H1 (cell line): ENCODE data around the gene RGS17. TPM values are rescaled to one million over a fixed set of nuclear protein-coding genes. Genes with fewer than 3 reads are reported as not detected.

Source experiments
- CBX8 ChIP-seq: fragments of 300-800, 300-1000 bp; sonication (generic); IDR thresholded peaks from 2 replicates; pipeline ENCODE4 v1.7.1; 2016; ENCODE audit warnings: low read depth, low read length, borderline replicate concordance
- CHD7 ChIP-seq: fragments of 300-600 bp; sonication (generic); IDR thresholded peaks from 2 replicates; pipeline ENCODE4 v1.7.1; 2012; ENCODE audit warnings: low read length, moderate library complexity, mild to moderate bottlenecking, inconsistent platforms; ENCODE audit not compliant: insufficient replicate concordance
- CREB1 ChIP-seq: IDR thresholded peaks from 2 replicates; pipeline ENCODE4 v1.6.1; 2012; ENCODE audit warnings: inconsistent platforms
- NANOG ChIP-seq: IDR thresholded peaks from 2 replicates; pipeline ENCODE4 v1.6.1; 2011; ENCODE audit warnings: low read length, low read depth, mild to moderate bottlenecking, inconsistent platforms; ENCODE audit not compliant: insufficient read depth, poor library complexity, severe bottlenecking
- SP1 ChIP-seq: IDR thresholded peaks from 2 replicates; pipeline ENCODE4 v1.6.1; 2011; ENCODE audit warnings: low read depth, low read length
- TAF7 ChIP-seq: optimal IDR thresholded peaks from 2 replicates; pipeline ENCODE3; 2011; ENCODE audit warnings: low read depth, mild to moderate bottlenecking, inconsistent platforms, low read length, moderate library complexity, borderline replicate concordance
- TBP ChIP-seq: IDR thresholded peaks from 2 replicates; pipeline ENCODE4 v1.6.1; 2011; ENCODE audit warnings: low read depth, low read length, improper control_type of control experiment
- ZNF274 ChIP-seq: IDR thresholded peaks from 2 replicates; pipeline ENCODE4 v1.7.0; 2012; ENCODE audit warnings: low read length, borderline replicate concordance; ENCODE audit errors: extremely low read depth
- polyA plus RNA-seq, 7 experiments: library from polyadenylated mRNA; depleted of rRNA in 3 of 7; stranded (reverse) in 5 of 7; unstranded in 2 of 7; fragments of >200 nt in 5 of 7; fragments of 200-250 nt in 2 of 7; gene quantifications; 1 replicate in 5 of 7; 2 replicates in 1 of 7; 4 replicates in 1 of 7; pipeline versions ENCODE4 v1.2.1 to v1.2.3, GENCODE V29; 2011 to 2013; ENCODE audit warnings: missing spikeins in 2 of 7, mixed read lengths in 2 of 7
- total RNA-seq: library from RNA; stranded (reverse); fragmentation: NEBNext Ultra II Directional; extraction: Animal tissue kit (Norgen Biotek cat#: 25700); gene quantifications from 2 replicates; pipeline ENCODE4 v1.2.1, GENCODE V29; 2021

The RGS17 gene
- total and polyA plus RNA-seq, 2 of the 8 experiments (the other 6 are each of a cell fraction or from before 2014, with no cell fraction given): 2.0 to 12.2 TPM

DNA sequence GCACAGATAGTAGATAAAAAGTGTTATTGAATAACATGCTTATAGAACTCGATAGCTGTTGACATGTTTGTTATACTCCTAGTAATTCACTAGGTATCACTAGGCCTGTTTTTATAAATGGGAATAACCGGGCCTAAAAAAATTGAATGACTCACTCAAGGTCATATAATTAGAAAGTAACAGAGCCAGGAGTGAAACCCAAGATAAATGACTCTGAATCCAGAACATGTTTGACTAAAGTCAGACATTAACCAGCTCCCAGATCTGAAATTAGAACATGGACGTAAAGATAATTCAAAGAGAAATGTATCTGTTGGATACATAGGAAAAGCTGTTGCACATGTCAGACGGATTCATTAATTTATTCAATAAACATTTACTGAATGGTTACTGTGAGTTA is 26.9 kb downstream of the RGS17 start (continued):
- TF ChIP-seq SP1 (no peak), ZNF274 (no peak), TBP (no peak), CBX8 (no peak), NANOG (no peak), CHD7 (no peak), CREB1 (no peak), TAF7 (no peak)
